IMR-90 (cell line): ENCODE data around the gene ARPC1A. TPM values are rescaled to one million over a fixed set of nuclear protein-coding genes. Genes with fewer than 3 reads are reported as not detected.

Source experiments
- ATAC-seq: fragments of 200-7000 bp; cut with Tn5 transposase; 2 replicates; pipeline ENCODE4 v1.9.1; 2020; ENCODE audit warnings: low read depth, mild to moderate bottlenecking, moderate library complexity
- BruUV-seq: library from RNA; stranded (reverse); fragments of 400-500 nt; replicated peaks from 2 replicates; lab custom pipeline; 2021; lab: Mats Ljungman, UMichigan
- CTCF ChIA-PET: fragments of 300-600 bp; formaldehyde crosslinking; extraction: SDS; loops from one replicate; lab custom pipeline; 2021; ENCODE audit warnings: antibody characterized with exemption; lab: Yijun Ruan, JAX
- POLR2A ChIA-PET: fragments of 300-600 bp; sonication (Branson Sonifier 250); formaldehyde crosslinking; loops from one replicate; lab custom pipeline; 2022; ENCODE audit warnings: antibody characterized with exemption; ENCODE audit not compliant: unreplicated experiment; lab: Charles Lee
- DNase-seq: peaks from one replicate; pipeline ENCODE4 v3.0.0; 2013
- H2AFZ ChIP-seq: replicated peaks from 2 replicates; pipeline ENCODE3; 2013; ENCODE audit warnings: low read length, mild to moderate bottlenecking; ENCODE audit not compliant: poor library complexity
- H2AK5ac ChIP-seq: 2 replicates; pipeline ENCODE4 v1.6.1; 2013; ENCODE audit warnings: low read depth, low read length, inconsistent platforms
- H2AK9ac ChIP-seq: replicated peaks from 2 replicates; pipeline ENCODE3; 2013; ENCODE audit warnings: mild to moderate bottlenecking, low read depth, low read length, moderate library complexity; ENCODE audit not compliant: poor library complexity
- H2BK120ac ChIP-seq: 2 replicates; pipeline ENCODE4 v1.6.1; 2013; ENCODE audit warnings: low read depth, low read length, inconsistent platforms
- H2BK15ac ChIP-seq: 3 replicates; pipeline ENCODE4 v1.6.1; 2013; ENCODE audit warnings: low read depth, low read length, inconsistent platforms
- H2BK20ac ChIP-seq: 2 replicates; pipeline ENCODE4 v1.6.1; 2013; ENCODE audit warnings: low read depth, mild to moderate bottlenecking, inconsistent platforms, low read length, moderate library complexity
- H2BK5ac ChIP-seq: 2 replicates; pipeline ENCODE4 v1.6.1; 2013; ENCODE audit warnings: mild to moderate bottlenecking, low read depth, low read length, inconsistent platforms; ENCODE audit not compliant: poor library complexity, severe bottlenecking
- H3K14ac ChIP-seq: replicated peaks from 2 replicates; pipeline ENCODE4 v1.6.1; 2013; ENCODE audit warnings: low read depth, low read length, inconsistent platforms
- H3K18ac ChIP-seq: 2 replicates; pipeline ENCODE4 v1.6.1; 2013; ENCODE audit warnings: low read depth, low read length, control low read depth
- H3K23ac ChIP-seq: 2 replicates; pipeline ENCODE4 v1.6.1; 2013; ENCODE audit warnings: low read depth, low read length, inconsistent platforms
- H3K27ac ChIP-seq: 2 replicates; pipeline ENCODE4 v1.5.1; 2013; ENCODE audit warnings: mild to moderate bottlenecking, control low read depth, low read length; ENCODE audit not compliant: insufficient read depth
- H3K27me3 ChIP-seq: 2 replicates; pipeline ENCODE4 v1.6.1; 2013; ENCODE audit warnings: low read length; ENCODE audit not compliant: control insufficient read depth, insufficient read depth
- H3K36me3 ChIP-seq: 2 replicates; pipeline ENCODE4 v1.6.1; 2013; ENCODE audit warnings: low read length, mixed read lengths; ENCODE audit not compliant: control insufficient read depth, insufficient read depth
- H3K4ac ChIP-seq: 2 replicates; pipeline ENCODE4 v1.6.1; 2013; ENCODE audit warnings: low read depth, low read length, inconsistent platforms
- H3K4me1 ChIP-seq: 2 replicates; pipeline ENCODE4 v1.6.1; 2013; ENCODE audit warnings: low read length, mixed read lengths; ENCODE audit not compliant: control insufficient read depth, insufficient read depth
- H3K4me2 ChIP-seq: 2 replicates; pipeline ENCODE4 v1.6.1; 2013; ENCODE audit warnings: low read depth, mild to moderate bottlenecking, control low read depth, low read length, moderate library complexity
- H3K4me3 ChIP-seq: 2 replicates; pipeline ENCODE4 v1.5.1; 2013; ENCODE audit warnings: low read depth, mild to moderate bottlenecking, control low read depth, low read length, moderate library complexity; ENCODE audit not compliant: insufficient read depth
- H3K56ac ChIP-seq: 2 replicates; pipeline ENCODE4 v1.6.1; 2013; ENCODE audit warnings: low read length, inconsistent platforms; ENCODE audit not compliant: insufficient read depth; ENCODE audit errors: extremely low read depth
- H3K79me1 ChIP-seq, 2 experiments: 2 replicates each; pipeline ENCODE4 v1.6.1; 2013; ENCODE audit warnings: low read length in 2 of 2, inconsistent platforms in 1 of 2, low read depth in 1 of 2
- H3K9ac ChIP-seq: 2 replicates; pipeline ENCODE4 v1.6.1; 2013; ENCODE audit warnings: low read depth, low read length, control low read depth
- H3K9me1 ChIP-seq: 2 replicates; pipeline ENCODE4 v1.6.1; 2013; ENCODE audit warnings: low read length, inconsistent platforms; ENCODE audit not compliant: insufficient read depth
- H3K9me3 ChIP-seq: 2 replicates; pipeline ENCODE4 v1.6.1; 2013; ENCODE audit warnings: low read length; ENCODE audit not compliant: control insufficient read depth, insufficient read depth
- H4K20me1 ChIP-seq: 2 replicates; pipeline ENCODE4 v1.6.1; 2013; ENCODE audit warnings: low read length, inconsistent platforms; ENCODE audit not compliant: insufficient read depth
- H4K5ac ChIP-seq: 2 replicates; pipeline ENCODE4 v1.6.1; 2013; ENCODE audit warnings: mild to moderate bottlenecking, low read depth, low read length, control low read depth
- H4K8ac ChIP-seq, 2 experiments: 2 replicates each; pipeline ENCODE4 v1.6.1; 2013; ENCODE audit warnings: low read depth in 2 of 2, low read length in 2 of 2, control low read depth in 1 of 2, inconsistent platforms in 1 of 2
- H4K91ac ChIP-seq: 2 replicates; pipeline ENCODE4 v1.6.1; 2013; ENCODE audit warnings: low read depth, low read length, inconsistent platforms; ENCODE audit not compliant: insufficient read depth
- ELK1 ChIP-seq: fragments of 150-350 bp; IDR thresholded peaks from 2 replicates; pipeline ENCODE4 v1.6.1; 2016; ENCODE audit warnings: low read depth, mild to moderate bottlenecking, low read length, moderate library complexity, borderline replicate concordance
- FOS ChIP-seq: fragments of 150-350 bp; IDR thresholded peaks from 2 replicates; pipeline ENCODE4 v1.6.1; 2016; ENCODE audit warnings: low read depth, low read length
- RAD21 ChIP-seq: IDR thresholded peaks from 2 replicates; pipeline ENCODE4 v1.6.1; 2012; ENCODE audit warnings: low read length, improper control_type of control experiment
- USF2 ChIP-seq: fragments of 150-350 bp; IDR thresholded peaks from 2 replicates; pipeline ENCODE4 v1.6.1; 2017; ENCODE audit warnings: mild to moderate bottlenecking, antibody characterized with exemption, low read length, low read depth
- WGBS, 2 experiments: methylation state at CpG; one replicate each; pipeline versions ENCODE4 v1.1.5 to v1.1.7; 2013; ENCODE audit warnings: missing lambda C conversion rate in 2 of 2; ENCODE audit not compliant: insufficient read length in 1 of 2; ENCODE audit errors: extremely low coverage in 2 of 2; 5-methylcytosine and 5-hydroxymethylcytosine counted together
- dilution Hi-C: fragments of 300-500 bp; cut with HindIII; formaldehyde crosslinking; loops from one replicate; pipeline ENCODE4 v1.14.3; 2018; ENCODE audit warnings: low sequenced_read_pairs; ENCODE audit not compliant: unreplicated experiment
- in situ Hi-C: fragments of 300-500 bp; cut with MboI; formaldehyde crosslinking; loops from 3 replicates; pipeline ENCODE4 v1.14.3; 2019; ENCODE audit warnings: low sequenced_read_pairs, inconsistent platforms, mixed read lengths
- intact Hi-C: fragments of 100-400 bp; cut with micrococcal nuclease; formaldehyde crosslinking; loops from 2 replicates; pipeline ENCODE4 v1.10.0; 2022
- polyA plus RNA-seq, 3 experiments: library from polyadenylated mRNA; depleted of rRNA; stranded (reverse); fragments of >200 nt; gene quantifications; 2 replicates each; pipeline ENCODE4 v1.2.3, GENCODE V29; 2012; ENCODE audit warnings: low replicate concordance in 1 of 3
- total RNA-seq: library from RNA; depleted of rRNA; stranded (reverse); fragments of >200 nt; gene quantifications from 2 replicates; pipeline ENCODE4 v1.2.3, GENCODE V29; 2012

Gene ARPC1A
- total and polyA plus RNA-seq, 2 of the 4 experiments (the other 2 are of a cell fraction), result 253 to 327 TPM

GRCh38 chr7:99366646-99367045, 40.9 kb downstream of the ARPC1A start:
- peaks cover 6% of the 10 kb centered on the region for H3K4me1 ChIP-seq
- no TSS peak for BruUV-seq
- no peak overlapping the region for H2BK15ac ChIP-seq
- no peak overlapping the region for H3K4ac ChIP-seq
- H3K9me1 ChIP-seq, result peaks cover 7% of the 10 kb centered on the region
- H3K18ac ChIP-seq, result no peak overlapping the region
- H3K36me3 ChIP-seq, result peaks cover 32% of the 10 kb centered on the region
- H3K79me1 ChIP-seq, result peaks cover 11 to 45% of the 10 kb centered on the region in 2 experiments; a peak in 3 of 4 replicates
- CTCF ChIA-PET, result no interaction called here
- no peak overlapping the region for H3K9ac ChIP-seq
- no peak overlapping the region for H4K8ac ChIP-seq
- TF ChIP-seq USF2 (no peak), FOS (no peak), RAD21 (no peak), ELK1 (no peak)
- no peak overlapping the region for H3K23ac ChIP-seq
- in situ Hi-C loops, result no loop called here
- POLR2A ChIA-PET, result no interaction called here
- no peaks in the 10 kb centered on the region for H3K27me3 ChIP-seq
- H3K56ac ChIP-seq, result no peak overlapping the region
- 100% methylated on average over 2 of the region's 11 CpGs; no CpG with 5 or more reads in 1 of the 2 experiments for WGBS, 2 experiments
- no peak overlapping the region for H2AFZ ChIP-seq
- dilution Hi-C loops, result no loop called here
- H4K5ac ChIP-seq, result no peak overlapping the region
- no peak overlapping the region for H3K27ac ChIP-seq
- H2BK120ac ChIP-seq, result no peak overlapping the region
- H2AK9ac ChIP-seq, result no peak overlapping the region
- H3K4me2 ChIP-seq, result no peak overlapping the region
- no peak overlapping the region for H2BK5ac ChIP-seq
- H3K4me3 ChIP-seq, result no peak overlapping the region
- H2BK20ac ChIP-seq, result no peak overlapping the region
- H3K9me3 ChIP-seq, result no peaks in the 10 kb centered on the region
- ATAC-seq (no peak), DNase-seq (no peak)
- intact Hi-C loops, result no loop called here
- peaks cover 23% of the 10 kb centered on the region for H4K20me1 ChIP-seq
- H2AK5ac ChIP-seq, result no peak overlapping the region
- H3K14ac ChIP-seq, result no peak overlapping the region
- H4K91ac ChIP-seq, result no peak overlapping the region
